D721Med (cell line): ENCODE data around the gene DNAJB12.
"Not testable (repeated sequence)": the region's sequence is repeated elsewhere in the genome, so short reads cannot be mapped to it uniquely, and the experiment has no call there.

Experiments used
- DNase-seq: peaks from one replicate; pipeline ENCODE4 v3.0.0; 2011; ENCODE audit warnings: low spot score; ENCODE audit not compliant: insufficient read length
- FAIRE-seq: peaks from 2 replicates; lab custom pipeline; 2011; peaks lifted over from hg19 to GRCh38; lab: Jason Lieb, UNC
- TF ChIP-seq, protein P1 (sequence below): IDR thresholded peaks from 2 replicates; pipeline ENCODE4 v1.5.1; 2012; ENCODE audit warnings: mild to moderate bottlenecking, control low read depth; ENCODE audit not compliant: insufficient read depth; ENCODE audit errors: missing control alignments

The DNAJB12 gene

DNA sequence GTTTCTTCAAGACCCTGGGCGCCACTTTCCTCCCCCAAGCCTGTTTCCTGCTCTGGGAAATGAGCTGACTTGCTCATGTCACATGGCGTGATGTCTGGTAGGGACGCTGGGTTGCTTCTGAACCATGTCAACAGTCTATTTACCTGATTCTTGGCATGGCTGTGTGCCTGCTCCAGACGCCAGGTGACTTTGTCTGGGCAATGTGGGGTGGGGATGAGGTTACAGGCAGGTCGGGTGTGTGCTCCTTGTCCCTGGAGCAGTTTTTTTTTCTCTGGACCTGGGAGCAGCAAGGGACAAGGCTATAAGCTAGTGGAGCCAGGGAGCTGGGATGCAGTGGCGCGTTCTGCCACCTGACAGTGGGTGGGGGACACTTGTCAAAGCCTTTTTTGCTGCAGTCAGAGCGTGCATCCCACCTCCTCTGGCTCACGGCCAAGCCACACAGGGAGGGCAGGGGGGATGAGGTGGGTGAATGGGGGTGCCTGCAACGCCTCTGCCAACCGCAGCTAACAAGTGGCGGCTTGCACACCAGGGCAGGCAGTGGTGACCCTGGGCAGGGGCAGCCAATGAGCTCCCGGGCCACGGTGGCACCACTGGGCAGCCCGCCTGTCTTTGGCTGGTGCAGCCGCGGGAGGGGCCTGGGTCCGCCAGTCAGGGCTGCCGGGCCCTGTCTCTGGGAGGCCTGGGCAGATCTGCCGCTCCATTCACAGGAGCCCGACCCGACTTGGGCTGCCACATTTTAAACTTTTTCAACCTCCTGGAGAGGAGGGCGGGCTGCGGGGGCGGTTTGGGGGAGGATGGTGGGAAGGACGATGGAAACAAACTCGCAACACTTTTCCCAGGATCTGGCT, 22.9 kb downstream of the DNAJB12 start:
- no peak for DNase-seq
- FAIRE-seq, result no peak
- TF ChIP-seq, protein P1, sequence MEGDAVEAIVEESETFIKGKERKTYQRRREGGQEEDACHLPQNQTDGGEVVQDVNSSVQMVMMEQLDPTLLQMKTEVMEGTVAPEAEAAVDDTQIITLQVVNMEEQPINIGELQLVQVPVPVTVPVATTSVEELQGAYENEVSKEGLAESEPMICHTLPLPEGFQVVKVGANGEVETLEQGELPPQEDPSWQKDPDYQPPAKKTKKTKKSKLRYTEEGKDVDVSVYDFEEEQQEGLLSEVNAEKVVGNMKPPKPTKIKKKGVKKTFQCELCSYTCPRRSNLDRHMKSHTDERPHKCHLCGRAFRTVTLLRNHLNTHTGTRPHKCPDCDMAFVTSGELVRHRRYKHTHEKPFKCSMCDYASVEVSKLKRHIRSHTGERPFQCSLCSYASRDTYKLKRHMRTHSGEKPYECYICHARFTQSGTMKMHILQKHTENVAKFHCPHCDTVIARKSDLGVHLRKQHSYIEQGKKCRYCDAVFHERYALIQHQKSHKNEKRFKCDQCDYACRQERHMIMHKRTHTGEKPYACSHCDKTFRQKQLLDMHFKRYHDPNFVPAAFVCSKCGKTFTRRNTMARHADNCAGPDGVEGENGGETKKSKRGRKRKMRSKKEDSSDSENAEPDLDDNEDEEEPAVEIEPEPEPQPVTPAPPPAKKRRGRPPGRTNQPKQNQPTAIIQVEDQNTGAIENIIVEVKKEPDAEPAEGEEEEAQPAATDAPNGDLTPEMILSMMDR, result no peak

DNA sequence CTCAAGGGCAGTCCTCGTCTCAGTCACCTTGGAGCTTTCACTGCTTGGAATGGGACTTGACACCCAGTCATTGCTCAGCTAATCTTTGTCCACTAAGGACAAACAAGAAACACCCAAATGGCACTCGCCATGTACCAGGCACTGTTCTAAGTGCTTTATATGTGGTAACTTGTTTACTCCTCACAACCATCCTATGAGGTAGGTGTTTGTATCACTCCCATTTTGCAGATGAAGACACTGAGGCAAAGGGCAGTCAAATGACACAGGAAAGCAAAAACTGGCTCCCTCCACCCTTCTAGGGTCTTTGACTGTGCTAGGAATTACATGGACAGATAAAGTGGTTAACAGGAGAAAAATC, 24.7 kb downstream of the DNAJB12 start:
- TF ChIP-seq, protein P1, result no peak
- no peak for DNase-seq
- no peak for FAIRE-seq

DNA sequence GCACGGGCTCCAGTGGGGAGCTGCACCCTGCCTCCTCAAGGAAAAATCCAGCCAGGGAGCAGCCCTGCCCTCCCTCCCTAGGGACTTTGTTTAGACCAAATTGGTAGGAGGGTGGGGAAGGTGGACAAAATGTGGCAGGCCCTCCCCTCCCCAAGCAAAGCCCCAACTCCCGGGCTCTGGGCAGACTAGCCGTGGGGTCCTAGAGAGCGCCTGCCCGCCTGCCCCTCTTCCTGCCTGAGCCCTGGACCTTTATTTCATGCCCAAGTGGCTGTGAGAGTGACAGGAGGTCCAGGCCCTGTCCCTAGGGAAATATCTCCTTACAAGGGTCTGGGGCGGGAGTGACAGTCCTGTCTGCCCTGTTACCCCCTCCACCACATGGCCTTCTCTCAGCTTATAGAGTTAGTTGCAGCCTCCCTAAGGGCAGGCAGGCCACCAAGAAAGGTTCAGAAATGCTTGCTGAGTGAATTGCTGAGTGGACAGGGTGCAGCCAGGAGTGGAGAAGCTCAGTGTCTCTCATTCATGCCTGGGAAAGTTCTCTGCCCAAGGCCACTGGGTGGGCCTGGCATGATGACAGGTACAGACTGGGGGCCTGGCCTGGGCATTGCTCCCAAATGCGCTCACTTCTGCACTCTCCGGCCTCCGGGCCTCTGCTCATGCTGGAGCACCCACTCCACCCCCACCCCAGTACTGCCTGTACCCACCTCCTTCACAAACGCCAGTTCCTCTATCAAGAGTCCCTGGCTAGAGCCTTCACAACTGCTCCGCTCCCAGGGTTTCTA, 25.2 kb downstream of the DNAJB12 start:
- FAIRE-seq, result no peak
- DNase-seq, result no peak
- TF ChIP-seq, protein P1, result no peak

DNA sequence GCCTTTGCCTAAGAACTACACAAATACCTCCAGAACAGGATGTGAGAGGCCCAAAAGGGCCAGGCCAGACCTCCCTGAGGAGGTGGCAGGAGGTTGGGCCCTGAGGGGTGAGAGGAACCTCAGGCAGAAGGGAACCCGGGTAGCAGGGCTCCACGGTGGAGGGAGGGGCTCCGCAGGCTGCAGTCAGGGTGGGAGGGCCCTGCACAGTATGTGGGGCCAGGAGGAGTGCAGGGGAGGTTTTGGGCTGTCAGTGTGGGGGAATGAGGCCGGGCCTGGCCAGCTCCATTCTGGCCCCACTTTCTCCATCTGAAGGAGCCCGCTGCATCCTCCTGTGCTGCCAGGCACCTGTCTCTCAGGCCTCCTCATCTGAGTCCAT, 25.9 kb downstream of the DNAJB12 start:
- FAIRE-seq (no peak), DNase-seq (no peak)
- TF ChIP-seq, protein P1, result no peak

DNA sequence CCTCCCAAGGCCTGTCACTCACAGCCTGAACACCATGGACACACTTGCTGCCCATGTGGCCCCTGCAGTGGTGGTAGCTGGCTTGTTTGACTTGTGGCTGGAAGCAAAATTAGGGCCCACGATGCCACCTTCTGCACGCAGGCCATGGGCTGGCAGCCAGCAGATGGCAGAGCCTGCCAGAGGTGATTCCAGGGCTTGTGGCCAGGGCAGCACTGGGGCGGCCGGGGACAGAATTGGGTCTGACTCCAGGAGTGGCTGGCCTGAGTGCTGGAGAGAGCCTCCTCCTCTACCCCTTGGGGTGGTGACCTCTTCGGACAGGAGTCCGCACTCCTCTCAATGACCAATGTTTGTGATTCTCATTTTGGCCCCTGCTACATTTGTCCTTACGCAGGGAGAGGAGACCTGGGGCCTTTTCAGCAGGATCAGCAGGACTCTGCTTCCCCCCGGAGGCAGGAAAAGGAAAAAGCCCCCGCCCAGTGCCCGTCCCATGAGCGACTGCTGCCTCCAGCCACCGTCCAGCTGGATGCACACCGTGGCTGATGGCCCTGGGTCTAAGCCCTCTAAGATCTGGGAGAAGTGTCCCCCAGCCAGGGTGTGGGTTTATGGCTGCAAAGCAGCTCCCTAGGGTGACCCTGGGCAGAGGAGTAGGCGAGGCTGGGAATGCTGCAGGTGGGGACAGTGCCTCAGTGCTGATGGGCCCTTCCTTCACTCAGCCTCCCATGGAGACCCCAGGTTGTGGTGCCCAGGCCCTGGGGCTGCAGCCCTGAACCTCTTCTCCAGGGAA, 26.5 kb downstream of the DNAJB12 start:
- TF ChIP-seq, protein P1, result peak; percentile 74
- DNase-seq, result no peak
- FAIRE-seq, result no peak

DNA sequence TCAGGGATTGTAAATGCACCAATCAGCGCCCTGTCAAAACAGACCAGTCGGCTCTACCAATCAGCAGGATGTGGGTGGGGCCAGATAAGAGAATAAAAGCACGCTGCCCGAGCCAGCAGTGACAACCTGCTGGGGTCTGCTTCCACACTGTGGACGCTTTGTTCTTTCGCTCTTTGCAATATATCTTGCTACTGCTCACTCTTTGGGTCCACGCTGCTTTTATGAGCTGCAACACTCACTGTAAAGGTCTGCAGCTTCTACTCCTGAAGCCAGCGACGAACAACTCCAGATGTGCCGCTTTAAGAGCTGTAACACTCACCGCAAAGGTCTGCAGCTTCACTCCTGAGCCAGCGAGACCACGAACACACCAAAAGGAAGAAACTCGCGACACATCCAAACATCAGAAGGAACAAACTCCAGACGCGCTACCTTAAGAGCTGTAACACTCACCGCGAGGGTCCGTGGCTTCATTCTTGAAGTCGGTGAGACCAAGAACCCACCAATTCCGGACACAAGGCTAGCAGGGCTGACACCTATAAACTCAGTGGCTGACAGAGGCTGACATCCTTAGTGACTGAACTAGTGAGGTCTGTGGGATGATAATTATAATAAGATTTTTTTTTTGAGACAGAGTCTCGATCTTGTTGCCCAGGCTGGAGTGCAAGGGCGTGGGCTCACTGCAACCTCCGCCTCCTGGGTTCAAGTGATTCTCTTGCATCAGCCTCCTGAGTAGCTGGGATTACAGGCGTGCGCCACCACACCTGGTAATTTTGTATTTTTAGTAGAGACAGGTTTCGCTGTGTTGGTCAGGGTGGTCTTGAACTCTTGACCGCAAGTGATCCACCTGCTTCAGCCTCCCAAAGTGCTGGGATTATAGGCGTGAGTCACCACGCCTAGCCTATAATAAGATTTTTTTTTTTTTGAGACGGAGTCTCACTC, 27.8 kb downstream of the DNAJB12 start:
- DNase-seq, result not testable (repeated sequence)

DNA sequence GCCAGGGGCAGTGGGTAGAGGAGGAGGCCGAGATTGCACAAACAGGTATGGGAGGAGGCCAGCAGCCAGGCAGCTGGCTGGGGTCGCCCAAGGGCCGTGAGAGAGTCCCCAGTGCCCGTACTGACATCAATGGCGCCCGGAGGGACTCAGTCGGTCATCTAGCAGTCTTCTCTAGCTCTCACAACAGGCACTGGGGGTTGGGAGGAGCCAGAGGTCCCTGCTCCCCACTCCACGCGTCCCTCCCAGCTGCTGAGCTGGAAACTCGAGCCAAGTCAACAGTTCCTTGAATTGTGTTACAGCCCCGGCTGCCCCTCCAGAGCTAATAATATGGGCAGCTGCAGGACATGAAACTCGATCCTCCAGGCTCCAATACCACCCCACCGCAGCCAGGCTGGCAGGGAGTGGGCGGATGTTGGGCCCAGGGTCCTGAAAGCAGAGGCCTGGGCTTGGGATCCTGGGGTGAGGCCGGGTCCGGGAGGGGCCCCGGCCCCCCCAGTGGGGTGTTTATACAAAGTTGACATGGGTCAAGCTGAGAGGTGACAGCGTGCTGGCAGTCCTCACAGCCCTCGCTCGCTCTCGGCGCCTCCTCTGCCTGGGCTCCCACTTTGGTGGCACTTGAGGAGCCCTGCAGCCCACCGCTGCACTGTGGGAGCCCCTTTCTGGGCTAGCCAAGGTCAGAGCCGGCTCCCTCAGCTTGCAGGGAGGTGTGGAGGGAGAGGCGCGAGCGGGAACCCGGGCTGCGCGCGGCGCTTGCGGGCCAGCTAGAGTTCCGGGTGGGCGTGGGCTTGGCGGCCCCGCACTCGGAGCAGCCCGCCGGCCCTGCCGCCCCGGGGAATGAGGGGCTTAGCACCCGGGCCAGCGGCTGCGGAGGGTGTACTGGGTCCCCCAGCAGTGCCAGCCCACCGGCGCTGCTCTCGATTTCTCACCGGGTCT, 29.2 kb downstream of the DNAJB12 start:
- DNase-seq, FAIRE-seq: not testable (repeated sequence)

More for the DNA sequence above, 27.8 kb downstream of the DNAJB12 start:
- not testable (repeated sequence) for FAIRE-seq
